Panc1 (cell line): ENCODE measurements around the gene C9. TPM values are rescaled to one million over a fixed set of nuclear protein-coding genes. Genes with fewer than 3 reads are reported as not detected.

Experiments used
- ATAC-seq: fragments of 200-7000 bp; cut with Tn5 transposase; 2 replicates; pipeline ENCODE4 v1.9.1; 2020; ENCODE audit warnings: mild to moderate bottlenecking, moderate library complexity
- BruUV-seq: library from RNA; stranded (reverse); fragments of 400-500 nt; replicated peaks from 2 replicates; lab custom pipeline; 2021; lab: Mats Ljungman, UMichigan
- CTCF ChIA-PET: fragments of 300-600 bp; sonication (Branson Sonifier 250); formaldehyde crosslinking; loops from one replicate; lab custom pipeline; 2022; ENCODE audit warnings: antibody characterized with exemption; lab: Charles Lee
- POLR2A ChIA-PET: fragments of 300-600 bp; sonication (Branson Sonifier 250); formaldehyde crosslinking; loops from one replicate; lab custom pipeline; 2022; ENCODE audit warnings: antibody characterized with exemption; lab: Charles Lee
- DNase-seq: peaks from one replicate; pipeline ENCODE4 v3.0.0-alpha.2; 2010; ENCODE audit warnings: low read depth, low spot score
- H3K27ac ChIP-seq: 2 replicates; pipeline ENCODE4 v1.5.1; 2011; ENCODE audit warnings: mild to moderate bottlenecking, low read length, inconsistent platforms
- H3K27me3 ChIP-seq: fragments of 200-500 bp; sonication (Bioruptor generic); 2 replicates; pipeline ENCODE4 v1.6.0; 2014; ENCODE audit warnings: low read length, inconsistent platforms; ENCODE audit not compliant: control insufficient read depth, insufficient read depth
- H3K36me3 ChIP-seq: fragments of 200-500 bp; sonication (Bioruptor generic); 2 replicates; pipeline ENCODE4 v1.5.1; 2014; ENCODE audit warnings: inconsistent platforms, mild to moderate bottlenecking, low read length, moderate library complexity; ENCODE audit not compliant: control insufficient read depth, insufficient read depth
- H3K4me1 ChIP-seq: 2 replicates; pipeline ENCODE4 v1.5.1; 2011; ENCODE audit warnings: inconsistent platforms, mild to moderate bottlenecking, low read length, moderate library complexity; ENCODE audit not compliant: control insufficient read depth, insufficient read depth
- H3K4me3 ChIP-seq, 2 experiments: 2 replicates each; pipeline ENCODE4 v1.5.1; 2011 to 2012; ENCODE audit warnings: low read depth in 2 of 2, low read length in 2 of 2, mild to moderate bottlenecking in 2 of 2, inconsistent platforms in 1 of 2, moderate library complexity in 1 of 2
- H3K9me3 ChIP-seq: fragments of 200-500 bp; sonication (Bioruptor generic); 2 replicates; pipeline ENCODE4 v1.5.1; 2014; ENCODE audit warnings: low read depth, mild to moderate bottlenecking, inconsistent platforms, low read length, moderate library complexity; ENCODE audit not compliant: control insufficient read depth, insufficient read depth
- CTCF ChIP-seq: fragments of 450-650 bp; IDR thresholded peaks from 2 replicates; pipeline ENCODE4 v1.5.1; 2017; ENCODE audit warnings: mild to moderate bottlenecking
- POLR2AphosphoS5 ChIP-seq: IDR thresholded peaks from 2 replicates; pipeline ENCODE4 v1.6.1; 2012; ENCODE audit warnings: mild to moderate bottlenecking, low read depth, low read length, moderate library complexity
- REST ChIP-seq, 2 experiments: IDR thresholded peaks; 2 replicates each; pipeline ENCODE4 v1.6.1; 2011 to 2012; ENCODE audit warnings: low read depth in 2 of 2, control low read depth in 1 of 2, low read length in 1 of 2, mild to moderate bottlenecking in 1 of 2, moderate library complexity in 1 of 2; ENCODE audit not compliant: insufficient read depth in 1 of 2
- SIN3A ChIP-seq: IDR thresholded peaks from 2 replicates; pipeline ENCODE4 v1.6.1; 2012; ENCODE audit warnings: low read depth, mild to moderate bottlenecking, low read length, moderate library complexity, borderline replicate concordance; ENCODE audit not compliant: insufficient read depth
- TCF7L2 ChIP-seq: IDR thresholded peaks from 2 replicates; pipeline ENCODE4 v1.6.1; 2011; ENCODE audit warnings: mild to moderate bottlenecking, low read depth, low read length, inconsistent platforms
- in situ Hi-C: cut with HindIII; loops from 2 replicates; pipeline ENCODE4 v1.10.0; 2016; ENCODE audit warnings: low sequenced_read_pairs, low pct_unique_long_range_greater_than_20kb
- intact Hi-C: fragments of 100-400 bp; cut with micrococcal nuclease; formaldehyde crosslinking; loops from one replicate; pipeline ENCODE4 v1.10.0; 2022; ENCODE audit not compliant: unreplicated experiment
- total RNA-seq: library from RNA; stranded (reverse); gene quantifications from one replicate; pipeline ENCODE4 v1.2.1, GENCODE V29; 2021; ENCODE audit not compliant: unreplicated experiment

C9 gene
- total RNA-seq, 1 experiment from 2014 or later, result 0.05 TPM

- no TSS peak for BruUV-seq
- no peaks in the 10 kb centered on the region for H3K9me3 ChIP-seq
- POLR2A ChIA-PET, result no interaction called here
- intact Hi-C loops, result loop anchor here (5.0 kb wide), 1 partner anchor 185 kb away; no protein-coding TSS in a partner anchor
- H3K4me1 ChIP-seq, result no peaks in the 10 kb centered on the region
- CTCF ChIA-PET, result no interaction called here
- H3K36me3 ChIP-seq, result no peaks in the 10 kb centered on the region; the same call in 1 of the 2 replicates
- no peak for TF ChIP-seq REST (IDR thresholded peaks at IDR 0.05; ENCODE audit: insufficient read depth in 1 of 2, low read depth in 2 of 2, low read length in 1 of 2)
- no peak for TF ChIP-seq SIN3A
- no peak for TF ChIP-seq TCF7L2
- TF ChIP-seq CTCF, result no peak
- TF ChIP-seq POLR2AphosphoS5, result no peak
- ATAC-seq (no peak), DNase-seq (no peak)
- no peak overlapping the region for H3K4me3 ChIP-seq
- H3K27me3 ChIP-seq, result no peaks in the 10 kb centered on the region
- in situ Hi-C loops, result no loop called here
- H3K27ac ChIP-seq, result no peak overlapping the region
Measured at GRCh38 chr5:39377613-39378012, 13.3 kb upstream of the C9 start.

- TF ChIP-seq CTCF, result peak; percentile 86
- no peak for TF ChIP-seq REST (IDR thresholded peaks at IDR 0.05; ENCODE audit: insufficient read depth in 1 of 2, low read depth in 2 of 2, low read length in 1 of 2)
- intact Hi-C loops, result loop anchor here (1.0 to 5.0 kb wide), 2 partner anchors 171 to 186 kb away; no protein-coding TSS in a partner anchor
- ChIA-PET CTCF (interaction anchor here (1.0 to 1.2 kb wide), 5 partner anchors 159 to 194 kb away, joined by 3 to 29 read pairs (median 5); no protein-coding TSS in a partner anchor), POLR2A (no interaction called here)
- no TSS peak for BruUV-seq
- no peaks in the 10 kb centered on the region for H3K4me1 ChIP-seq
- ATAC-seq, result peak; percentile 80
- no peaks in the 10 kb centered on the region; the same call in 1 of the 2 replicates for H3K36me3 ChIP-seq
- no peak overlapping the region for H3K4me3 ChIP-seq
- no peaks in the 10 kb centered on the region for H3K9me3 ChIP-seq
- H3K27me3 ChIP-seq, result no peaks in the 10 kb centered on the region
- no peak overlapping the region for H3K27ac ChIP-seq
- DNase-seq, result peak; percentile 63
- in situ Hi-C loops, result no loop called here
Measured at GRCh38 chr5:39376293-39376714, 12.0 kb upstream of the C9 start.
